Stimulated activated naive CD8-positive, alpha-beta T cell treated with anti-CD3 and anti-CD28 coated beads, Interleukin-15, amount 100 ng/mL, for 72 hours (primary cell): Measurements from ENCODE around the gene PAX1.
A peak's percentile ranks its signal among the peaks of the same experiment; 100 is the strongest.

ENCODE experiments used
- ATAC-seq: fragments of 150-1000 bp; cut with Tn5 transposase; 2 replicates; pipeline ENCODE4 v1.10.0; 2021; ENCODE audit warnings: mild to moderate bottlenecking, moderate library complexity
- DNase-seq, 2 donors: peaks; one replicate each; pipeline ENCODE4 v3.0.0; 2021 to 2022
- H3K27ac Mint-ChIP-seq, 2 donors: one replicate each; pipeline ENCODE4 v1.8.0; 2022; ENCODE audit warnings: mild to moderate bottlenecking in 2 of 2, mixed read lengths in 2 of 2, moderate library complexity in 2 of 2
- H3K27me3 Mint-ChIP-seq: one replicate; pipeline ENCODE4 v1.8.0; 2022; ENCODE audit warnings: mixed read lengths
- H3K4me1 Mint-ChIP-seq: one replicate; pipeline ENCODE4 v1.8.0; 2022; ENCODE audit warnings: mild to moderate bottlenecking, mixed read lengths
- H3K4me3 Mint-ChIP-seq, 2 donors: one replicate each; pipeline ENCODE4 v1.8.0; 2022; ENCODE audit warnings: mild to moderate bottlenecking in 2 of 2, mixed read lengths in 2 of 2, moderate library complexity in 1 of 2
- H3K9me3 Mint-ChIP-seq, 2 donors: one replicate each; pipeline ENCODE4 v1.8.0; 2022; ENCODE audit warnings: mixed read lengths in 2 of 2

The PAX1 gene

GRCh38 chr20:21698494-21699215 is 6.8 kb upstream of the PAX1 start:
- Mint-ChIP-seq H3K4me1 (peaks cover 21% of the 10 kb centered on the region), H3K27ac (no peak overlapping the region), H3K4me3 (no peak overlapping the region), H3K9me3 (no peaks in the 10 kb centered on the region), H3K27me3 (peaks cover 84% of the 10 kb centered on the region)
- DNase-seq (no peak), ATAC-seq (no peak)

GRCh38 chr20:21699216-21699508 is 6.3 kb upstream of the PAX1 start:
- DNase-seq: no peak
- Mint-ChIP-seq H3K4me3 (no peak overlapping the region), H3K9me3 (no peaks in the 10 kb centered on the region), H3K27ac (no peak overlapping the region), H3K27me3 (peaks cover 85% of the 10 kb centered on the region), H3K4me1 (peaks cover 25% of the 10 kb centered on the region)
- no peak for ATAC-seq

- no peaks in the 10 kb centered on the region for H3K9me3 Mint-ChIP-seq
- ATAC-seq (no peak), DNase-seq (no peak)
- H3K4me1 Mint-ChIP-seq: peaks cover 34% of the 10 kb centered on the region
- peaks cover 95% of the 10 kb centered on the region for H3K27me3 Mint-ChIP-seq
- H3K4me3 Mint-ChIP-seq: no peak overlapping the region
- H3K27ac Mint-ChIP-seq: no peak overlapping the region
Measured at GRCh38 chr20:21701171-21701876, 4.1 kb upstream of the PAX1 start.

- ATAC-seq: no peak
- no peak overlapping the region for H3K4me3 Mint-ChIP-seq
- no peak overlapping the region for H3K27ac Mint-ChIP-seq
- peaks cover 97% of the 10 kb centered on the region for H3K27me3 Mint-ChIP-seq
- peaks cover 34% of the 10 kb centered on the region for H3K4me1 Mint-ChIP-seq
- no peaks in the 10 kb centered on the region for H3K9me3 Mint-ChIP-seq
- DNase-seq: no peak
Measured at GRCh38 chr20:21702016-21702415, 3.4 kb upstream of the PAX1 start.

- H3K27me3 Mint-ChIP-seq: peaks cover 99% of the 10 kb centered on the region
- ATAC-seq (peak; percentile 73), DNase-seq (peak; percentile 49 to 50)
Measured at GRCh38 chr20:21702553-21703470, 2.7 kb upstream of the PAX1 start.

GRCh38 chr20:21703717-21704407 is 1.6 kb upstream of the PAX1 start:
- no peak overlapping the region for H3K4me3 Mint-ChIP-seq
- ATAC-seq: no peak
- DNase-seq: no peak
- peaks cover 99% of the 10 kb centered on the region for H3K27me3 Mint-ChIP-seq
- no peak overlapping the region for H3K27ac Mint-ChIP-seq
- peaks cover 41% of the 10 kb centered on the region for H3K4me1 Mint-ChIP-seq
- no peaks in the 10 kb centered on the region for H3K9me3 Mint-ChIP-seq

More at GRCh38 chr20:21702553-21703470, 2.7 kb upstream of the PAX1 start:
- Mint-ChIP-seq H3K4me1 (peaks cover 34% of the 10 kb centered on the region), H3K4me3 (peak overlapping the region in 1 of 2 donors; percentile 57), H3K9me3 (no peaks in the 10 kb centered on the region), H3K27ac (no peak overlapping the region)

GRCh38 chr20:21704408-21705385 is 767 bp upstream of the PAX1 start:
- DNase-seq (no peak), ATAC-seq (no peak)
- Mint-ChIP-seq H3K27ac (peak overlapping the region; percentile 27 to 37), H3K9me3 (no peaks in the 10 kb centered on the region), H3K27me3 (peaks cover 99% of the 10 kb centered on the region), H3K4me3 (peak overlapping the region in 1 of 2 donors; percentile 15), H3K4me1 (peaks cover 45% of the 10 kb centered on the region)

- Mint-ChIP-seq H3K4me3 (no peak overlapping the region), H3K27me3 (peaks cover 96% of the 10 kb centered on the region), H3K4me1 (peaks cover 40% of the 10 kb centered on the region), H3K9me3 (no peaks in the 10 kb centered on the region), H3K27ac (no peak overlapping the region)
- ATAC-seq: no peak
- DNase-seq: no peak
Measured at GRCh38 chr20:21706261-21707195, 1.1 kb downstream of the PAX1 start.

- no peak for ATAC-seq
- no peak overlapping the region for H3K4me3 Mint-ChIP-seq
- H3K27ac Mint-ChIP-seq: no peak overlapping the region
- no peak for DNase-seq
- no peaks in the 10 kb centered on the region for H3K9me3 Mint-ChIP-seq
- H3K4me1 Mint-ChIP-seq: peaks cover 35% of the 10 kb centered on the region
- H3K27me3 Mint-ChIP-seq: peaks cover 92% of the 10 kb centered on the region
Measured at GRCh38 chr20:21707267-21707666, 1.8 kb downstream of the PAX1 start.

GRCh38 chr20:21707999-21708737 is 2.7 kb downstream of the PAX1 start:
- H3K27ac Mint-ChIP-seq: no peak overlapping the region
- H3K4me1 Mint-ChIP-seq: peaks cover 27% of the 10 kb centered on the region
- ATAC-seq: no peak
- no peak for DNase-seq
- H3K9me3 Mint-ChIP-seq: no peaks in the 10 kb centered on the region
- H3K27me3 Mint-ChIP-seq: peaks cover 92% of the 10 kb centered on the region
- no peak overlapping the region for H3K4me3 Mint-ChIP-seq

- ATAC-seq (no peak), DNase-seq (no peak)
- Mint-ChIP-seq H3K9me3 (no peaks in the 10 kb centered on the region), H3K27me3 (peaks cover 92% of the 10 kb centered on the region), H3K27ac (peak overlapping the region in 1 of 2 donors; percentile 77), H3K4me3 (no peak overlapping the region), H3K4me1 (peaks cover 21% of the 10 kb centered on the region)
Measured at GRCh38 chr20:21708738-21709534, 3.5 kb downstream of the PAX1 start.

- Mint-ChIP-seq H3K4me1 (peaks cover 19% of the 10 kb centered on the region), H3K27ac (no peak overlapping the region), H3K4me3 (no peak overlapping the region), H3K27me3 (peaks cover 92% of the 10 kb centered on the region), H3K9me3 (no peaks in the 10 kb centered on the region)
- ATAC-seq: no peak
- no peak for DNase-seq
Measured at GRCh38 chr20:21709535-21709904, 4.1 kb downstream of the PAX1 start.
